ENCODE measurements around the gene SLC35G1.

The SLC35G1 gene

GRCh38 chr10:93893646-93894515, at the start of gene SLC35G1:
Gene SLC35G1, plus strand, starts transcription at chr10:93893978. Its CDS starts 56 bp downstream, at chr10:93894034.
- DNase-seq (ENCODE audit: low spot score) = peak; percentile 88

GRCh38 chr10:93844979-93845626, 48.7 kb upstream of the SLC35G1 start:
- DNase-seq (ENCODE audit: low spot score) = no peak

GRCh38 chr10:93849593-93849992, 44.2 kb upstream of the SLC35G1 start:
- no peak for DNase-seq (ENCODE audit: low spot score)

DNA sequence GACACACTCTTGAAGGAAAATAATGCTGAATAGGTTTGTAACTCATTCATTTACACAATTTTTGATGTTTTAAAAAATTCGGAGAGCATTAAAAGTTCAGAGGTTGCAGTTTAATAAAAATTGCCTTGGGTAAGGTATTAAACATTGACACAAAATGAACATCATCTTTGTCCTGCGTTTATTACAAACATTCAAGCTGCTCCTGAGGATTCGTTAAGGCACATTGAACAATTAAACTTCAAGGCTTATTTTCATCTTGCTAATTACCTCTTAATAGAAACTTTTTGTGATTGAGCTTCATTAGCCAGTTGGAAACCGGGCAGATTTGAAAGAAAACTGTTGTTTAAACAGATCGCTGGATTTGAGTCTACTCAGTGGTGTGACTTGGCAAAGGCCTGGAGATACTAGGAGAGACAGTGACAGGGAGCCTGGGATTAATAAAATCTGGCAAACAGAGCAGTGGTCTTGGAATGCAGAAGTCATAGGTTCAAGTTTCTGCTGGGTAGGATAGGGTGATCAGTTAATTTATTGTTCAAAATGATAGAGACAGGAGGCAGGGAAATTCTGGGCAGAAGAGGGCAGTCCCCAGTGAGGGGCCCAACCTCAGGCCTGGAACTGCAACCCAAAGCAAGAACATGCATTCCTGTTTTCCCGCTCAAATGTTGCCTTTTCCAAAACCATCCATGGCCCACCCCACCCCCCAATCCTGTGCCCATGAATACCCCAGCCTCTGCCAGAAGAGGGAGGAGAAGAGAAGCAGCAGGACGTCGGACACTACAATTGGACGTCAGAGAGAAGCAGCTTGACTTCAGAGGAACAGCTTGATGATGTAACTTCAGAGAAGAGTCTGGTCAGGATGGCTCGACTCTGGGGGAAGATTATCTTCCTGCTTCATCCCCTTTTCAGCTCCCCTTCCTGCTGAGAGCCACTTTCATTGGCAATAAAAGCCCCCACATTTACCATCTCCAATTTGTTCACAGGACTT, 43.5 kb upstream of the SLC35G1 start:
- DNase-seq (ENCODE audit: low spot score) = no peak

DNA sequence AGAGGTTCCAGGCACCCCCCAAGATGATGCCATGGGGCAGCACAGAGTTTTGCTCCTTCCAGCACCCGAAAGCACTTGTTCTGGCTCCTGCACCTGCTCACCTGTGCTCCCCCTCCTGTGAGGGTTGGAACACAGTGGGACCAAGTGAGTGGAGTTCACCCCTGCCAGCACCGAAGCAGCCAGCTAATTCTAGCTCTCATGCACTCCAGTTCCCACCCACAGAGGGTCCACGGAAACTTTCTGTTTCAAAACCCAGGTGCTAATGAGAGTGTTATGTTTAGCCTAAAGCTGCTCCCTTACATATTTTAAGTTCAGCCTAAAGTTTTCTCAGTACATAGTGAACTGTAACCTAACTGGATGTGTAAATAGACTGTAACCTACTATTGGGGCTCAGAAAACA, 42.6 kb upstream of the SLC35G1 start:
- DNase-seq (ENCODE audit: low spot score) = no peak

GRCh38 chr10:93852476-93853095, 41.2 kb upstream of the SLC35G1 start:
- DNase-seq (ENCODE audit: low spot score) = no peak

DNA sequence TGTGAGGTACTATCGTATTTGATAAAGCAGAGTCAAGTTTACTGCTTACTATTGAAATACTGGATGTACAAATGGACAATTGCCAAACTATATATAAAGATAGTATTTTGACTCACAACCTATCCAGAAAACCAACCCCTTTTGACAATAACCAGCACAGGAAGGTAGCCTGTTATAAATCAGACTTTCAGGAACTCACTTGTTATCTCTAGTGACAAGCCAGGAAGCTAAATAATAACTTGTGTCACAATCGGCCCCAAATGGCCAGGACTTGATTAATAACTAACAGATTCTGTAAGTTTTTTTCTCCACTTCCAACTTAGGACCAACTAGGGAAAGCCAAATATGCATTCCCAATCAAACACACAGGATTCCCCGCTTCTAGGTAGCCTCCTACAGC, 38.8 kb upstream of the SLC35G1 start:
- peak; percentile 22 for DNase-seq (ENCODE audit: low spot score)

DNA sequence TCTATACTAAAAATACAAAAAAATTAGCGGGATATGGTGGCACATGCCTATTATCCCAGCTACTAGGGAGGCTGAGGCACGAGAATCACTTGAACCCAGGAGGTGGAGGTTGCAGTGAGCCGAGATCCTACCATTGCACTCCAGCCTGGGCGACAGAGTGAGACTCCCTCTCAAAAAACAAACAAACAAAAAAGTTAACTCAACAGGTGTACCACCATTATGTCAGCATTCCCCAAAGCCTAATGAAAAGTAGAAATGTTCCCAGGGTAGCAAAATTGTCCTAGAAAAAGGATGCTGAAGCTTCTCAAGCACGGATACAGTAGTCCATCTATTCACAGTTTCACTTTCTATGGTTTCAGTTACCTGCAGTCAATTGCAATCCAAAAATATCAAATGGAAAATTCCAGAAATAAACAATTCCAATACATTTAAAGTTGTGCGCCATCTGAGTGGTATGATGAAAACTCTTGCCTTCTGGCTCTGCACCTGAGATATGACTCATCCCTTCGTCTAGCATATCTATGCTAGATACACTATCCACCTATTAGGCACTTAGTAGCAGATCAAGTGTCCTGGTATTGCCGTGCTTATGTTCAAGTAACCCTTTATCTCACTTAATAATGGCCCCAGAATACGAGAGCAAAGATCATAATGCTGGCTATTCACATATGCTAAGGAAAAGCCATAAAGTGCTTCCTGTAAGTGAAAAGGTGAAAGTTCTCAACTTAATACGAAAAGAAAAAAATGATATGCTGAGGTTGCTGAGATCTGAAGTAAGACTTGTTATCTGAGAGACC, 37.2 kb upstream of the SLC35G1 start:
- DNase-seq (ENCODE audit: low spot score) = no peak

DNA sequence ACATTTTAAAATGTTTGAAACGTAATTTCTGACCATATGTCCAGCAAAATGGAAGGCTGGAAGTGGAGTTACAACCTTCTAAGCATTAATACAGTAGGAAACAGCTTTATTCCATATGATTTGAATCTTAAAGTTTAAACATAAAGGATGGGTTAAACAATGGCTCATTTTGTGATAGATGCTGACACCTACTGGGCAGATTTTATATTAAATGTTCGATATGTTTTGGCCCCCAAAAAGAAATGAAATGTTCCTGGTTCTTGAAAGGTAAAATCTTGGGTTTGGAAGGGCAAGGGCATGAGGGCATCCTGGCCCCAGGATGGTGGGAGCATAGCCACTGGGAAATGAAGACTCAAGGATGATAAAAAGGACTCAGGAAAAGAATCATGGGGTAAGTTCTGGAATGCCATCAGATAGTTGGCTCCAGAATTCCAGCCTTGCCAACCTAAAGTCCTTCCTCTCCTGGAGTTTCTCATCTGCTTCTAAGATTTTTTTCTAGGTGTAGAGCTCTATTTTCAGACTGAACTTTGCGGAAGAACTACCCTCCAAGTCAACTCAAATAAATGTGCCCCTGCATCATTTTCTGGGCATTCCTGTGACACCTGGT, 34.6 kb upstream of the SLC35G1 start:
- DNase-seq (ENCODE audit: low spot score) = no peak

- DNase-seq (ENCODE audit: low spot score) = no peak
These were observed 32.0 kb upstream of the SLC35G1 start for GRCh38 chr10:93861825-93862224.

DNA sequence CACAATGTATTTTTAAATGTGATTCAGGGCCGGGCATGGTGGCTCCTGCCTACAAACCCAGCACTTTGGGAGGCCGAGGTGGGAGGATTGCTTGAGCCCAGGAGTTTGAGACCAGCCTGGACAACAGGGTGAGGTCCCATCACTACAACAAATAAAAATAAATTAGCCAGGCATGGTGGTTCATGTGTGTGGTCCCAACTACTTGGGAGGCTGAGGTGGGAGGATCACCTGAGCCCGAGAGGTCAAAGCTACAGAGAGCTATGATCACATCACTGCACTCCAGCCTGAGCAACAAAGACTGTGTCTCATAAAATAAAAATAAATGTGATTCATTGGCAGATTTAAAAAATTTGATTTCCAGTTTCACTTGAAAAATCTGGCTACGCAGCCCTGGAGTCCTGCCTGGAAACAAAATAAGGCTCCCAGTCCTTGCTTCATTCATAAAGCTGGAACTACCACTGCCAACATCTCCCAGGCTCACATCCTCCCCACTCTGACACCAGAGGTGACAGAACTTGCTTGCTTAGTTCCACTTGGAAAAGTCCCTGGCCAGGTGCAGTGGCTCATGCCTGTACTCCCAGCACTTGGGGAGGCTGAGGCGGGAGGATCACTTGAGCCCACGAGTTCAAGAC, 27.9 kb upstream of the SLC35G1 start:
- no peak for DNase-seq (ENCODE audit: low spot score)

GRCh38 chr10:93867525-93867924, 26.3 kb upstream of the SLC35G1 start:
- DNase-seq (ENCODE audit: low spot score) = no peak

DNA sequence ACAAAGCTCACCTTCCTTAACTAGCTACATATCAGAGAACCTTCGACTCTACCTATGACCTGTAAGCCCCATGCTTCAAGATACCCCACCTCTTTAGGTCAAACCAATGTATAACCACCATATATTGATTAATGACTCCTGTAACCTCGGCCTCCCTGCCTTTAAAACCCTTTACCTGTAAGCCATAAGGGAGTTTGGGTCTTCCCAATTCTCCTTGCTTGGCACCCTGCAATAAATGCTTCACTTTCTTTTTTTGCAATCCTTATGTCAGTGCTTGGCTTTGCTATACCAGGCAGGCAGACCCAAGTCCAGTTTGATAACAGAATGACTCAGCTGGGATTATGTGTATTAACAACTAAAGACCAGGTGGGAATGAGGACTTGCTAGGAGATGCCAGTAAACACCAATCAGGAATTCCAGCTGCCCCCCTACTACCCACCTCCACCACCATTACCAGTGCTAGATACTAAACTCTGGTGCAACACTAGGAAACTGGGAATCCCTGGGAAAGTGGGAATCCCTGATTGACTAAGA, 22.0 kb upstream of the SLC35G1 start:
- DNase-seq (ENCODE audit: low spot score) = no peak

DNA sequence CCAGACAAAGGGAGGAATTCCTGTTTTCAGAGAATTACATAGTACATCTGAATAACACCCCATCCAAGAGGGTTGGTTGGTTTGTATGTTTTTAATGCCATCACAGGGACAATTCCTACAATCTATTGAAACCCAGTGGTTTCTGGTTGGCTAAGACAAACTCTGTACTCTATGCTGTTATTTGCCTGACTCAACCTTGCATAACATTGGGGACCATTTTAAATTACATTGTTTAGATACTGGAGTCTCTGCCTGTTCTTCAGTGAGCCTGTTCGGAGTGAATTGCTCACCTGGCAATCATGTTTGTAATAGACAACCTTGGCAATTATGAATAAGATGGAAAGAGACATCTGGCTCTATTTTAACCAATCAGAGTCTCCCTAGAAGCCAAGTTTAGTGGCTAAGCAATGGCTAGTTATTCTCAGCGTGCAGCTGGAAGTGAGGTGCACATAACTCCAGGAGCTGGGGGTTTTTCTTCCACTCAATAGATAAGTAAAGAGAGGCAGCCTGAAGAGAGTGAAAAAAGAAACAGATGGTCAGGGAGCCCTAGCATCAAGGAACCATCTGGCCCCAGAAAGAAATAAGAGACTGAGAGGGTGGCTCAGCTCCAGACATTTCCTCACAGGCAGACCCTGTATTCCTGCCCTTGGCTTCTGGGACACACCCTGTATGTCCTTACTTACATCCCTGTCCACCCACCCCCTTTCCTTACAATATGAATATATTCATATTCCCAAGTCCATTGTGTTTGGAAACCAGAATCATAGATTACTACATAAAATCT, 21.2 kb upstream of the SLC35G1 start:
- DNase-seq (ENCODE audit: low spot score) = no peak

DNA sequence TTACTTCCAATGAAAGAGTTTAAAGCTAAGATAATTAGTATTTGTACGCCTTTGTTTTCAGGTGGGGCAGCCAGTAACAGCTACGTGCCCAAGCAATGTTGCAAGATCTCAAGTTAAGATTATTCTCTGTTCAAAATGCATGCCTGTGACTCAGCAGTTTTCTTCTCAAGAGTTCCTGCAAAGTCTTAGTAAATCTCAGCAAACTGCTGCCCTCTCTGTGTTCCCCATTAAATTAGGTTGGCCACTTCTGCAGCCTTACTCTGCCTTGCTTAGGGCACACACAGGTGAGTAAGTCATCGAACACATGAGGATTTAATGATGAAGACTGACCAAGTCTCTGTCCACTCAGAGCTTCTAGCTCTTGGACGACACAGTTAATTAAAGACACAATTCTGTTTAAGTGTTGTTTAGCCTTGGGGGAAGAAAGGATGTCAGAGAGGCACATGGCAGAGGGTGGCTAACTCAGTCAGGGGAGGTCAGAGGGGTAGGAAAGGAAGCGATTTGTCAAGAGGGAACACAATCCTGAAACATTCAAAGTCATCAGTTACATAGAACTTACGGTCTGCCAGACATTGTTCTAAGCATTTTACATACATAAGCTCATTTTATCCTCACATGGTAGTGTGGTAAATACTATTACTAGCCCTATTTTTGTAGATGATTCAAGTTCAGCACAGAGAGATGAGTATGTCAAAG, 20.2 kb upstream of the SLC35G1 start:
- DNase-seq (ENCODE audit: low spot score) = no peak

GRCh38 chr10:93874309-93875031, 19.3 kb upstream of the SLC35G1 start:
- no peak for DNase-seq (ENCODE audit: low spot score)

DNA sequence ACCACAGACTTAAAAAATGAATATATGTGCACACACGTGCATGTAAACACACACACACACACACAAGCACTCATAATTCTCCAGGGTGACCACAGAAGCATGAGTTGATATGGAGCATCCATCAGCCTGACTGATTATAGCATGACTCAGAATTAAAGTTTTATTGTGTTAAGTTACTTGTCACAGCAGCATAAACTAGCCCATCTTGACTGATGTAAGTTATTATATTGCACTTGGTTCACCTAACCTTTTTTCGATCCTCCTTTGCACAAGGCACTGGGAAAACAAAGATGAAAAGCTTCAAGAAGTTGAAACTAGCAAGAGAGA, 18.8 kb upstream of the SLC35G1 start:
- DNase-seq (ENCODE audit: low spot score) = no peak

DNA sequence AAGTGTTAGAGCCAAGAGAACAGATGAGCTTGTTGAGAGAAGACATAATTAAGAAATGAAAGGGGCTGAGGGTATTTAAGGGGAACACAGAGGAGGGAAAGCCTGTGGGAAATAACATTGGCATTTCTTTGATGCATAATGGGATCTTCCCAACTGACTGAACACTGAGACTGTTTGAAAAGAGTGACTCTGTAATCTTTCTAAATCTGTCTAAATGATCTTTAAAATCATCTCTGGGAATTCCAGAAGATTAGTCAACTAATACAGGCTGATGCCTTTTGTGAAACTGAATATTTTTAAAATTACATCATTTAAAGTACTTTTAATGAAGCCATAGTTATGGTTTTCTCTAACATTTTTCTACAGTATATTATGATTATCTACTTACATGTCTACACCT, 17.4 kb upstream of the SLC35G1 start:
- DNase-seq (ENCODE audit: low spot score) = no peak
